Neural crest cell (in vitro differentiated cells): ENCODE data around the gene SND1. TPM values are rescaled to one million over a fixed set of nuclear protein-coding genes. Genes with fewer than 3 reads are reported as not detected.

Experiments used
- DNase-seq: peaks from one replicate; pipeline ENCODE4 v3.0.0; 2021; ENCODE audit warnings: low read depth, mixed read lengths, low spot score
- H3K27ac Mint-ChIP-seq: one replicate; pipeline ENCODE4 v1.8.0; 2021; ENCODE audit warnings: mild to moderate bottlenecking, mixed read lengths; ENCODE audit not compliant: unreplicated experiment
- H3K27me3 Mint-ChIP-seq: 2 replicates; pipeline ENCODE4 v1.8.0; 2021; ENCODE audit warnings: low read depth, mild to moderate bottlenecking, mixed read lengths
- H3K36me3 Mint-ChIP-seq: 2 replicates; pipeline ENCODE4 v1.8.0; 2021; ENCODE audit warnings: low read depth, mild to moderate bottlenecking, mixed read lengths
- H3K4me1 Mint-ChIP-seq: 2 replicates; pipeline ENCODE4 v1.8.0; 2021; ENCODE audit warnings: mixed read lengths
- H3K4me3 Mint-ChIP-seq: one replicate; pipeline ENCODE4 v1.8.0; 2021; ENCODE audit warnings: mild to moderate bottlenecking, mixed read lengths
- H3K9me3 Mint-ChIP-seq: 2 replicates; pipeline ENCODE4 v1.8.0; 2021; ENCODE audit warnings: mixed read lengths
- total RNA-seq: library from RNA; stranded (reverse); gene quantifications from 2 replicates; pipeline ENCODE4 v1.2.1, GENCODE V29; 2021
- TF ChIP-seq, protein P1 (sequence below): fragments of 200-600 bp; sonication (generic); conservative IDR thresholded peaks from 2 replicates; pipeline ENCODE4 v1.5.0; 2021; ENCODE audit warnings: antibody characterized with exemption, mild to moderate bottlenecking

SND1 gene
- total RNA-seq, 1 donor from 2014 or later: 184 TPM

GRCh38 chr7:127771707-127772106 lies 119.7 kb downstream of the SND1 start:
- H3K36me3 Mint-ChIP-seq: peaks cover 4% of the 10 kb centered on the region
- H3K27ac Mint-ChIP-seq: no peak overlapping the region
- TF ChIP-seq, protein P1, sequence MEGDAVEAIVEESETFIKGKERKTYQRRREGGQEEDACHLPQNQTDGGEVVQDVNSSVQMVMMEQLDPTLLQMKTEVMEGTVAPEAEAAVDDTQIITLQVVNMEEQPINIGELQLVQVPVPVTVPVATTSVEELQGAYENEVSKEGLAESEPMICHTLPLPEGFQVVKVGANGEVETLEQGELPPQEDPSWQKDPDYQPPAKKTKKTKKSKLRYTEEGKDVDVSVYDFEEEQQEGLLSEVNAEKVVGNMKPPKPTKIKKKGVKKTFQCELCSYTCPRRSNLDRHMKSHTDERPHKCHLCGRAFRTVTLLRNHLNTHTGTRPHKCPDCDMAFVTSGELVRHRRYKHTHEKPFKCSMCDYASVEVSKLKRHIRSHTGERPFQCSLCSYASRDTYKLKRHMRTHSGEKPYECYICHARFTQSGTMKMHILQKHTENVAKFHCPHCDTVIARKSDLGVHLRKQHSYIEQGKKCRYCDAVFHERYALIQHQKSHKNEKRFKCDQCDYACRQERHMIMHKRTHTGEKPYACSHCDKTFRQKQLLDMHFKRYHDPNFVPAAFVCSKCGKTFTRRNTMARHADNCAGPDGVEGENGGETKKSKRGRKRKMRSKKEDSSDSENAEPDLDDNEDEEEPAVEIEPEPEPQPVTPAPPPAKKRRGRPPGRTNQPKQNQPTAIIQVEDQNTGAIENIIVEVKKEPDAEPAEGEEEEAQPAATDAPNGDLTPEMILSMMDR: no peak
- no peak for DNase-seq
- peaks cover 25% of the 10 kb centered on the region for H3K4me1 Mint-ChIP-seq
- H3K27me3 Mint-ChIP-seq: no peaks in the 10 kb centered on the region
- peaks cover 1% of the 10 kb centered on the region for H3K9me3 Mint-ChIP-seq
- H3K4me3 Mint-ChIP-seq: no peak overlapping the region

- H3K27me3 Mint-ChIP-seq: no peaks in the 10 kb centered on the region
- no peak for DNase-seq
- no peak overlapping the region for H3K4me3 Mint-ChIP-seq
- H3K4me1 Mint-ChIP-seq: peaks cover 14% of the 10 kb centered on the region
- TF ChIP-seq, protein P1: no peak
- peaks cover 3% of the 10 kb centered on the region for H3K36me3 Mint-ChIP-seq
- H3K27ac Mint-ChIP-seq: no peak overlapping the region
- peaks cover 3% of the 10 kb centered on the region for H3K9me3 Mint-ChIP-seq
Measured at GRCh38 chr7:127776776-127777386, 124.9 kb downstream of the SND1 start.

DNA sequence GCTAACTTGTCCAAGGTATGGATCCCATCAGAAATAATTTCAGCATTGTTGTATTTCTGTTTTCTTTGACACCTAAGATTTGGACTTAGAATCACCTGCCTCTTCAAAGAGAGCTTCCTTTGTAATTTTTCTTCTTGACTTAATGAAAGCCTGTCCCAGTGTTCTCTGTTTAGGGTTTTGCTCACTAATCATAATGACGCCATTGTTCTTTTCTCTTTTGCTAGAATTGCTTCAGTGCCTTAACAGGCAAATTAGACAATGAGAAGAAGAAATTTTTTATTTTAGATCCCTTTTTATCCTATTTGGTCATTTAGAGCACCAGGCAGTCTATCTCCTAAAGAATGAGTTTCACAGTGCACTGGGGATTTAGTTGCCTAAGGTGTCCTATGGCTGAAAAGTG lies 128.5 kb downstream of the SND1 start:
- Mint-ChIP-seq H3K27ac (no peak overlapping the region), H3K4me3 (no peak overlapping the region), H3K36me3 (peaks cover 7% of the 10 kb centered on the region), H3K27me3 (no peaks in the 10 kb centered on the region), H3K4me1 (peaks cover 26% of the 10 kb centered on the region), H3K9me3 (peaks cover 3% of the 10 kb centered on the region)
- no peak for DNase-seq
- TF ChIP-seq, protein P1: no peak

- Mint-ChIP-seq H3K9me3 (peaks cover 3% of the 10 kb centered on the region), H3K27ac (no peak overlapping the region), H3K27me3 (no peaks in the 10 kb centered on the region), H3K4me3 (no peak overlapping the region), H3K4me1 (peaks cover 26% of the 10 kb centered on the region), H3K36me3 (peaks cover 7% of the 10 kb centered on the region)
- DNase-seq: no peak
- TF ChIP-seq, protein P1: no peak
Measured at GRCh38 chr7:127781081-127781480, 129.1 kb downstream of the SND1 start.

DNA sequence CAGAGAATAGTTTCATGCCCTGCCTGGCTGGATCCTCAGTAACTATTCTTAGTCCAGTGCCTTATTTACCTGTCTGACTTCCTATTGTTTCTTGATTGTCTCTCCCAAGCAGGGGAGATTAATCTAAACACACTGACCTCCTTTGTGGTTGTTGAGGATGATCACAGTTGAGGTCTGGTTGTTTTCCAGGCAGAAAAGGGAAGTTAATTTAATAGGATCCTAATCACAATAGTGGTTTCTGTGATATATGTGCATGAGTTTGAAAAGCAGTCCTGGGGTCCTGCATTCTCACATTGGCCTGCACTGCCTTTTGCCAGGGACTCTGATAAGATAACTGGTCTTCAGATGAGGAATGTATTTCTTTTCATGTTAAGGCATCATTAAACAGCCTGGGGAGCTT lies 130.1 kb downstream of the SND1 start:
- DNase-seq: no peak
- Mint-ChIP-seq H3K27ac (no peak overlapping the region), H3K4me3 (no peak overlapping the region), H3K27me3 (no peaks in the 10 kb centered on the region), H3K4me1 (peaks cover 29% of the 10 kb centered on the region), H3K36me3 (peaks cover 7% of the 10 kb centered on the region), H3K9me3 (peaks cover 3% of the 10 kb centered on the region)
- TF ChIP-seq, protein P1: no peak
